Measurements from ENCODE around the gene PLCB1.
A peak's percentile ranks its signal among the peaks of the same experiment; 100 is the strongest.

Gene PLCB1

GRCh38 chr20:8756410-8756809, 624.3 kb downstream of the PLCB1 start:
- no peaks in the 10 kb centered on the region for H3K36me3 ChIP-seq (ENCODE audit: insufficient read depth)
- no peak overlapping the region for H3K9ac ChIP-seq
- peak overlapping the region; percentile 46; the same call in 1 of the 2 replicates for H3K27ac ChIP-seq
- H3K4me3 ChIP-seq (IDR thresholded peaks at IDR 0.05; ENCODE audit: insufficient read depth, low read depth, low read length), result no peak overlapping the region
- TF ChIP-seq CTCF (conservative IDR thresholded peaks at IDR 0.05; ENCODE audit: low read depth, low read length), result no peak
- H4K20me1 ChIP-seq (ENCODE audit: insufficient read depth), result no peaks in the 10 kb centered on the region
- H3K4me2 ChIP-seq, result peak overlapping the region; percentile 24; the same call in 1 of the 2 replicates
- peaks cover 40% of the 10 kb centered on the region for H3K4me1 ChIP-seq (ENCODE audit: low read depth, poor library complexity, severe bottlenecking)
- no peak overlapping the region for H2AFZ ChIP-seq (ENCODE audit: low read depth)
- H3K79me2 ChIP-seq (ENCODE audit: insufficient read depth, low read depth), result no peaks in the 10 kb centered on the region
- no peaks in the 10 kb centered on the region for H3K27me3 ChIP-seq (ENCODE audit: insufficient read depth, low read depth)

- no peaks in the 10 kb centered on the region for H3K27me3 ChIP-seq (ENCODE audit: insufficient read depth, low read depth)
- no peak overlapping the region for H2AFZ ChIP-seq (ENCODE audit: low read depth)
- H3K79me2 ChIP-seq (ENCODE audit: insufficient read depth, low read depth), result no peaks in the 10 kb centered on the region
- peak overlapping the region; percentile 47 for H3K4me2 ChIP-seq
- peaks cover 37% of the 10 kb centered on the region for H3K4me1 ChIP-seq (ENCODE audit: low read depth, poor library complexity, severe bottlenecking)
- peak overlapping the region; percentile 46; the same call in 1 of the 2 replicates for H3K27ac ChIP-seq
- TF ChIP-seq CTCF (conservative IDR thresholded peaks at IDR 0.05; ENCODE audit: low read depth, low read length), result 0 out of 2 replicates have a peak, but pooled peaks have one; percentile 18
- no peaks in the 10 kb centered on the region for H4K20me1 ChIP-seq (ENCODE audit: insufficient read depth)
- no peak overlapping the region for H3K9ac ChIP-seq
- no peaks in the 10 kb centered on the region for H3K36me3 ChIP-seq (ENCODE audit: insufficient read depth)
- H3K4me3 ChIP-seq (IDR thresholded peaks at IDR 0.05; ENCODE audit: insufficient read depth, low read depth, low read length), result no peak overlapping the region
These were observed 625.1 kb downstream of the PLCB1 start for GRCh38 chr20:8757146-8757545.

GRCh38 chr20:8764344-8764962, 632.4 kb downstream of the PLCB1 start:
- no peaks in the 10 kb centered on the region for H3K27me3 ChIP-seq (ENCODE audit: insufficient read depth, low read depth)
- H3K4me1 ChIP-seq (ENCODE audit: low read depth, poor library complexity, severe bottlenecking), result peaks cover 66% of the 10 kb centered on the region
- no peaks in the 10 kb centered on the region for H4K20me1 ChIP-seq (ENCODE audit: insufficient read depth)
- H3K27ac ChIP-seq, result peak overlapping the region; percentile 87
- no peaks in the 10 kb centered on the region for H3K79me2 ChIP-seq (ENCODE audit: insufficient read depth, low read depth)
- no peak overlapping the region for H2AFZ ChIP-seq (ENCODE audit: low read depth)
- no peak overlapping the region for H3K4me3 ChIP-seq (IDR thresholded peaks at IDR 0.05; ENCODE audit: insufficient read depth, low read depth, low read length)
- H3K4me2 ChIP-seq, result peak overlapping the region; percentile 78
- TF ChIP-seq CTCF (conservative IDR thresholded peaks at IDR 0.05; ENCODE audit: low read depth, low read length), result no peak
- no peaks in the 10 kb centered on the region for H3K36me3 ChIP-seq (ENCODE audit: insufficient read depth)
- H3K9ac ChIP-seq, result no peak overlapping the region

- no peak for TF ChIP-seq CTCF (conservative IDR thresholded peaks at IDR 0.05; ENCODE audit: low read depth, low read length)
- peak overlapping the region; percentile 87 for H3K27ac ChIP-seq
- no peaks in the 10 kb centered on the region for H3K36me3 ChIP-seq (ENCODE audit: insufficient read depth)
- no peaks in the 10 kb centered on the region for H3K79me2 ChIP-seq (ENCODE audit: insufficient read depth, low read depth)
- no peaks in the 10 kb centered on the region for H3K27me3 ChIP-seq (ENCODE audit: insufficient read depth, low read depth)
- peak overlapping the region; percentile 81 for H3K4me2 ChIP-seq
- H3K4me1 ChIP-seq (ENCODE audit: low read depth, poor library complexity, severe bottlenecking), result peaks cover 55% of the 10 kb centered on the region
- peak overlapping the region; percentile 35; the same call in 1 of the 2 replicates for H3K9ac ChIP-seq
- H4K20me1 ChIP-seq (ENCODE audit: insufficient read depth), result no peaks in the 10 kb centered on the region
- peak overlapping the region; percentile 33; the same call in 1 of the 2 replicates for H2AFZ ChIP-seq (ENCODE audit: low read depth)
- no peak overlapping the region for H3K4me3 ChIP-seq (IDR thresholded peaks at IDR 0.05; ENCODE audit: insufficient read depth, low read depth, low read length)
These were observed 634.9 kb downstream of the PLCB1 start for GRCh38 chr20:8766868-8767390.

All from KMS-11 (cell line).